GM19328 (cell line): ENCODE data around the gene EHD4.

Experiments
- ATAC-seq: cut with Tn5 transposase; IDR thresholded peaks from one replicate; pipeline ENCODE4 v1.9.1; 2021; ENCODE audit warnings: mild to moderate bottlenecking, moderate library complexity; ENCODE audit not compliant: unreplicated experiment

The EHD4 gene

DNA sequence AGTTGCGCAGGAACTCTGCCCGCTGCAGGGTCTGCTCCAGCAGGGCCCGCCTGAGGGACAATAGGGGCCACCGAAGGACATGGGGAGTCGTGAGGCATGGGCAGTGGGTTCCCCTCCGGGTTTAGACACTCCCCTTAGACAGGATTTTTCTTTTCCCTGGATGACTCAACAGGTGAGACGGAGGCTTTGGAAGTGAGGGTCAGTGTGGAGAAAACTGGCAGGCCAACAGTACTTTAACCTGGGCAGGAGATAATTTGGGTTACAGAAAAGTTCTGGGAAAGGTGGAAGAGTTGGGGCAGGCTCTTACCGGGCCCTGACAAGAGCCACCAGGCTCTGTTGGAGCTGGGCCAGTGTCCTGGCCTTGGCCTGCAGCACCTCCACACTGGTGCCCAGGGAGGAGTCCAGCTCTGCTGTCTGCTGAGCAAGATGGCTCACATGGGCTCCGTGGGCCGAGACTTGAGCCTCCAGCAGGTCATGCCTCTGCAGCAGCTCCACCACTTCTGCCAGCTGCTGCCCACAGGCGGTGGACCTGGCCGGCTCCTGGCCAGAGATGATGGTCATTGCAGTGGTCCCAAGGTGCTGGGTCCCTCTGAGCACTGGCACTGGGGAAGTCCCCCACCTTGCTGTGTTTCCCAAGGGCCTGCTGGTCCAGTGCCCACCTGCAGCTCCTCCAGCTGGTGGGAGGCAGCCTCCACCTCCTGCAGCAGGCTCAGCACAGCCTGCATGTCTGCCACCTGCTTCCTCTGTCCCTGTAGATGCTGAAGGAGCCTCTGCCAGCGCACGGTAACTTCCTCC, 89.5 kb downstream of the EHD4 start:
- ATAC-seq, result no peak

DNA sequence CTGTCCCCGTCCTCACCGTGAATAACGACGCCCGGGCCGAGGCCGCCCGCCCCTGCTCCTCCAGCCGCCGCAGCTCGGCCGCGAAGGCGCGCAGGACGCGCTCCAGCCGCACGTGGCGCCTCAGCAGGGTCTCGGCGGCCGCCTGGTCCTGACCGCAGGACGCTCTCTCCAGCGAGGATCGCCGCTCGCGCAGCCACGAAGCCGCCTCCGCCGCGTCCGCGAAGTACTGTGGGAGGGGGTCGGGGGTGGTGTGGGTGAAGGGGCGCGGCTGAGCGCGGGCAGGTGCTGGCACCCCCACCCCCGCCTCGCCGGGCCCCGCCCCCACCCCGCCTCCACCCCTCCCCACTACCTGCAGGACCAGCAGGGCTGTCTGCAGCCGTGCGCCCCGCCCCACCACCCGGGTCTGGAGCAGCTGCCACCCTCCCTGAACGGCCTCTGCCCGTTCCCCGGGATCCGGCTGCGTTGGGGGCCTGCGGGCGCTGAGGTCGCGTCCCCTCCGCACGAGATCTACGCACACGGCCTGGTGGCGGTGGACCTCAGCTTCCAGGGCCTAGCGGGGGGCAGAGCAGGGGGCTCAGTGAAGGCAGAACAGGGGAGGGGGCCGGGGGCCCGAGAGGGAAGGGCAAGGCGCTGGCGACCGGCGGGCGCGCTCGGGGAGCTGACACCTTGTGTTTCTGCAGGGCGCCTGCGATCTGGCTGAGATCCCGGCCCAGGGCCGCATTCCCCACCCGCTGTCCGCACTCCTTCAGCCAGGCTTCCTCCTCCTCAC, 90.3 kb downstream of the EHD4 start:
- ATAC-seq, result no peak

DNA sequence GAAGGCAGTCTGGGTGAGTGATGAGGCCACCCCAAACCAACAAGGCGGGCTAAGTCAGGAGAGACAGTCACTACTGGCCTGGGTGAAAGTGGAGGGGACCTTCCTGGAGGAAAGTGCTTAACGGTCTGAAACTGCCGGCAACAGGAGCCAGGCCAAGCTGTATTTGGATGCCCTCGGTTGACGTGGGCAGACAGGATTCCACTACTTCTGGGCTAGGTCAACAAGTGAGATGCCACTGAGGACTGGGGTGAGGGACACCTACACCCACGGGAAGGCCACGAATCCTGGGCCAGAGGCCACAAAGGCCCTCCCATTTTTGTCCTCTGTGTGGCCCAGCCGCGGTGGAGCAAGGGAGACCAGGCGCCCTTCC, 90.8 kb downstream of the EHD4 start:
- ATAC-seq, result no peak

DNA sequence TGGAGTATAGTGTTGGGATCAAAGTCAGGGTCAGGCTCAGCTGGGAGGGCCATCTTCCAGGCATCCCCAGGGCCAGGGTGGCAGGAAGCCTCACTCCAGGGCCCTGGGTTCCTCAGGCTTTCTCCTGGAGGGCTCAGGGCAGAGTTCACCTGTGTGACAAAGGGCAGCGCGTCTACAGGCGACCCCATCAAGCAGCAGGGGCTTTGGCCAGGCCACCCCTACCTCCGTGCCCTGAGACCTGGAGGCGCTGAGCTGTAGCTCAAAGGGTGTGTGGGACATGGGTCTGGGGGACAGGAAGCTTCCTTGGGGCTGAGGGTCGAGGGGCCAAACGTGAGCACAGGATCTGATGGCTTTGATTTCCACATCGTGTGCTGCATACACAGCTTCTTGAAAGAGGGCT, 91.3 kb downstream of the EHD4 start:
- ATAC-seq, result no peak

DNA sequence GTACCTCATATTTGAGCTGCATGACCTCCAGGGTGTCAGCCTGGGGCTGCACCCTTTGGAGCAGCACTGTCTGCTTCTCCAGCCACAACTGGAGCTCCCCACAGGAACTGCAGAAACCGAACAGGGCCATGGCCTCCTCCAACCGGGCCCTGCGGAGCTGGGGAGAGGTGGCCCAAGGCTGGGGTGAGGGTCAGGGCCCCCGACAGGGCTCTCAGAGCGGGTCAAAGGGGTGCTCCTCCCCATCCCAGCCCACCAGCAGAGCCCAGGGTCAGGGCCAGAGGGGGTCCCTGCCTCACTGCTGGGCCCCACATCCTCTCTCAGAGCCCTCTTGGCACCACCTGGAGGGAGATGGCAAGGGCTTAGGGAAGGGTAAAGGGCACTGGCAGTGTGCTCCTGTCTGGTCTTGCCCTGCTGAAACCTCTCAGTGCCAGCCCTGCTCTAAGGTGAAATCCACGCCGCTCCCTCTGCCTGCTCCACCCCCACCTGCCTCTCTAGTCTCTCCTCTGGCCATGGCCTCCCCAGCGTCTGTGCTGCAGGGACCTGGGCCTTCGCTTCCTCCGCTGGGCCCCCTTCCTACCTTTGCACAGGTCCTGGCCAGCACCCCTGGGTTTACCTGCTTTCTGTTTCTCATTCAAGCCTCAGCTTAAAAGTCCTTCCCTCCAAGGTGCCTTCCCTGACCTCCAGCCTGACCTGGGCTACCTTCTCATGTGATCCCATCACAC, 92.0 kb downstream of the EHD4 start:
- no peak for ATAC-seq

DNA sequence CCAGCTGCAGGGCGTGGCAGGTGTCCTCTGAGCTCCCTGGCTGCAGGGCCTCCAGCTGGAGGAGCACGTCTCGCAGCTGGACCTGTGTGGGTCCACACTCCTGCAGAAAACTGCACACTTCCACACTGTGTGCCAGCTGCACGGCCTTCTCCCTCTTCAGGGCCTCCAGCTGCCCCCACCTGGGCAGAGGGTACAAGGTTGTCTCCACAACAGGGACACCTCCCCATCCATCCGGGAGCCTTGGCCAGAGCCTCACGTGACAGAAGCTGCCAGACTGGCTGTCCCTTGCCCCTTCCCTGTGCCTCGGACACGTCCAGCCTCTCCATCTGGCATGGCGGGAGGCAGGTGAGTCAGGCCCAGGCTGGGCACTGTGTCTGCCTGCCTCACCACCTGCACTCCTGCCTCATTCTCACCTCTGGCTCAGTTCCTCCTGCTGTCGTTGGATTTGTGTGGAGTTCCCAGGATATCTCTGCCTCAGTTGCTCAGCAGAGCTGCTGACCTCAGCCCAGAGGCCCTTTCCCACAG, 93.0 kb downstream of the EHD4 start:
- no peak for ATAC-seq

DNA sequence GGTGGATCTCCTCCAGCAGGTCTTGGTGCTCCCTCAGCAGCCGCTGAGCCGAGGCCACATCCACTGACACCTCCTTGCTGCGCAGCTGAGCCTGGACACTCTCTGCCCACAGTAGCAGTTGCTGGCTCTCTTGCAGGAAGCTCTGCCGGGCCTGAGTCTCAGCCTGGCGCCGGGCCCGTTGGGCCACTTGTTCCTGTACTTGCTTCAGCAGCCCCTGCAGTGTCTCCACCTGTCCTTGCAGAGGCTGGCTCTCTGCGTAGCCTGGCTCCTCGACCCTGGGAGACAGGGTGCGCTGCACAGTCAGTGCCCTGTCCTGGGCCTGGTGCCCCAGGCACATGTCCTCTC, 94.0 kb downstream of the EHD4 start:
- no peak for ATAC-seq

DNA sequence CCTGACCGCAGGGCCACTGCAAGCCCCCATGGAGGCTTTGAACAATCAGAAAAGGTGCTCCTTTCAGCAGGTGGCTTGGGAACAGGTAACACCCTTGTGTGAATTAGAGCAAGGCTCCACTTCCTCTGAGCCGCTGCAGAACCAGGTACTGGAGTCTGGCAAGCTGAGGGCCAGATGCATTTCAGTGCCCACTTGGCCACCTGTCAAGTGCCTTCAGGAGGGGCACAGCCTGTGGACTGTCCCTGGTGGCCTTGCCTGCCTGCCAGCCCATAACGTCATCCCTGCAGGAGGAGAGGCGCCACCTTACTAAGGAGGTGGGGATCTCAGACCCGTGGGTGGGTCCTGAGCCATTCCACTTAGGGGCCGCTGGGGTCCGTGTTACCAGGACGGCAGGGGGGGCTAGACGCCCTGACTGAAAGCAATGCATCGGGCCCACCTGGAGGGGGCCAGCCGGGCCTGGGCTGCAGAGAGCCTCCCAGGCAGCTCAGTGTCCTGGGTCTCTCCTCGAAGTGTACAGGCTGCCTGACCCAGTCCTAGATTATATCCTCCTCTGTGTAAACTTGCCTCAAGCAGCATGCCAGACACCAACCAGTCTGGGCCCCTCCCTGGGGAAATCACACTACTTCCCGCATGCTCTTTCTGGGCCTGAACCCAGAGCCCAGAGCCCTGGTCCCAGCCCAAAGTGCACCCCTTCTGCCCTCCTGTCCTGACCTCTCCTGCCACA, 94.6 kb downstream of the EHD4 start:
- ATAC-seq, result no peak

DNA sequence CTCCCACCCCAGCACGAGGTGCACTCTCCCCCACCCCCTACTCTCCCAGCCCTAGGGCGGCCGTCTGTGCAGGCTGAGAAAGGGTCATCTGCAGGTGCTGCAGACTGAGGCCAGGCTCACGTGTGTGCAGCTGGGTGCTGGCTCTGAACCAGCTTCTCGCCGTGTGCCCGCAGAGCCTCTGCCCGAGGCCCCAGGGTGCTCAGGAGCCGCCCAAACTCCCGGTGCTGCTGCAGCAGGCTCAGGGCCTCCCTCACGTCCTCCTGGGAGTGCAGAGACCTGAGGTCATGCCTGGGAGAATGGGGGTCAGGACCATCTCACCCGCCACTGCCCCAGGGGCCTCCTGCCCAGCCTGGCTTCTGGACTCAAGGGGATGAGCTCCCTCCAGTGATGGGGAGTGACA, 95.7 kb downstream of the EHD4 start:
- ATAC-seq, result no peak

DNA sequence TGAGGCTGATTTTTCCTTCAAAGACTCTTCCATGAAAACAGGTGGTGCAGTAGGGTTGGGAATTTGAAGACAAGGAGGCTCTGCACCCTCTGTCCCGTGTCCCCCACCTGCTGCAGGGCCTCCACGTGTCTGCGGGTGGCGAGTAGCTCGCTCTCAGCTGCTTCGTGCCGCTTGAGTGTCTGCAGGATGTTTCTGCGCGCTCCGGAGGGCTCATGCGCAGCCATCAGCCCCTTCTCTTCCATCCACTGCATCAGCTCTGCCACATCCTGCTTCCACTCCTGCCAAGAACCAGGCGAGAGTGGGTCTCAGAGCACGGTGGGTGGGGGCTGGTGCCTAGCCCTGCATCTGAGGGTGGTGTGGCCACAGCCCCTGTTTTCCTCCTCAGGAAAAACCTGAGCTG, 96.3 kb downstream of the EHD4 start:
- no peak for ATAC-seq

DNA sequence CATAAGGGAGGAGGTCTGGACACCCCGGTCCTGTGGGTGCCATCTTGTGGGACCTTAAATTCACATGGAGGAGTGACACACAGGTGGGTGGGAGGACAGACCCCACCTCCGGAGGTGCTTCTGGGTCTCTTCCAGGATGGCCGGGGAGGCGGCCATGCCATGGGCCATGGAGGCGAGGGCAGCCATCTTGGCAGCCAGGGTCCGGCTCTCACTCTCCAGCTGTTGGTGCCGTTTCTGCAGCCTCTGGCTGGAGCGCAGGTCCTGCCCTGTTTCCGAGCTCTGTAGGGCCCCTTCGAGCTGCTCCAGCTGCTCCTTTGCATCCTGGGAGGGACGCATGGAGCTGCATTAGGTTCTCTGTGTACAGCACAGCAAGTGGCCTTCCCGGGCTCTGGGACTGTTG, 97.6 kb downstream of the EHD4 start:
- ATAC-seq, result no peak

DNA sequence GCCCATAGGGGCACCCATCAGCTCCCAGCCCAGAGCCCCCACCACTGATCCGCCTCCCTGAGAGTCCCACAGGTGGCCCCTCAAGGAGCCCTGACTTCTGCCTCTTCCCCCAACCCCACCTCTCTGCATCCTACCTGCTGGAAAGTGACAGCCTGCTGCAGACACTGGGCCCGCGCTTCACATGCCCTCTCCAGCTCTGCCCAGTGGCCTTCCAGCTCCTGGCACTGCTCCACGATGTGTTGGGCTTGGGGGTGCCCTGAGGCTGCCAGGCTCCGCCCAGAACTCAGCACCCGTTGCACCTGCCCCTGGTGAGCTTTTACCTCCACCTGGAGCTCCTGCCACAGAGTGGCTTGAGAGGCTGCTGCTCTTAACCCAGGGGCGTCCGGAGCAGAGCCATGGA, 98.6 kb downstream of the EHD4 start:
- ATAC-seq, result no peak

DNA sequence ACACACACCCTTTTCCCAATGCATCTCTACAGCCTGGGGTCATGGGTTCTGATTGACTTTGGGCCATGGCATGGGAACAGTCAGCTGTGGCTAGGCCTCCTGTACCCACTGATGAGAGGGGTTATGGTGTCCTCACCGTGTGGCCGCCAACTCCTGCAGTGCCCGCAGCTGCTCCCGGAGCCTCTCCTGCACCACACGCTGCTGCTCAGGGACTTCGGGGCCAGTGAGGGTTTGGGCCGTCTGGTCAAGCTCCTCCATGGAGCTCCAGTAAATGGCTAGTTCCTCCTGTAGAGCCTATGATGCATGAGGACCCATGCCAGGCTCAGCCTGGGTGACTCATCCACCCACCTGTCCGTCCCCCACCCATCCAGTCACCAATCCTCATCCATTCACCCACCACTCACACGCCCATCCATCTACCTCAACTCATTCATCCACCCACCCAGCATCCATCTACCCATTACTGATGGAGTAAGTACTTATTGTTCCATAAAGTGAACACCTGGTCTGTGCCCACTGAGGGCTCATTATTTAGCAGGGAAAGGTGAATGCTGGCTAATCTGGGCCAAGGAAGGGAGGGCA, 100.1 kb downstream of the EHD4 start:
- no peak for ATAC-seq

DNA sequence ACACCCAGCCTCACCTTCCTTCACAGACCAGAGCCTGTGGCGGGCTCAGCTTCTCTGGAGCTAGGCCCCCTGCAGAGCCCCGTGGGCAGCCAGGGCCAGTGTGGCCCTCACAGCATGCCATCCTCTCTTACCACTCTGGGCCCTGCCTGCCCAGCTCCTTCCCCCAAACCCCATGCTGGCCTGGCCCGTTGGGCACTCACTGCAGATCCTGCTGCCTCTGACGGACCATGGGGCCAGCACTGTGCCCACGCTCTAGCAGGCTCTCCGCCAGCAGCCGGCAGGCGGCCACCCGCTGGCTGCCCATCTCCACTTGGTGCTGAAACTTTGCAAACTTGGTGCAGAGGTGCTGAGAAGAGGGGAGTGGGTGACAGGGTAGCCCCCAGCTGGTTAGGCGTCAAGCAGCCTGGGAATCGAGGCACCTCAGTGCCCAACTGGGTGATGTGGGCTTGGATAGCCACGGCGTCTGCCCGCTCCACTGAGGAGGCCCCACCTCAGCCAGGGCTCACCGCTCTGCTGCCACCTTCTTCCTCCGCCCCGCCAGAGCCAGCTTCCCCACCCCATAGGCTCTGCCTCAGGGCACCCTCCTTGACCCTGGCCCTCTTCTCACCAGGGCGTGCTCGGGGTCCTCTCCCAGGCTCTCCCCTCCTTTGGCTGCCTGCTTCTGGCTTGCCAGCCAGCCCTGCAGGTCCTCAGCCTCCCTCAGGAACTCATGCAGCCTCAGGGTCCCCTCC, 101.0 kb downstream of the EHD4 start:
- no peak for ATAC-seq

DNA sequence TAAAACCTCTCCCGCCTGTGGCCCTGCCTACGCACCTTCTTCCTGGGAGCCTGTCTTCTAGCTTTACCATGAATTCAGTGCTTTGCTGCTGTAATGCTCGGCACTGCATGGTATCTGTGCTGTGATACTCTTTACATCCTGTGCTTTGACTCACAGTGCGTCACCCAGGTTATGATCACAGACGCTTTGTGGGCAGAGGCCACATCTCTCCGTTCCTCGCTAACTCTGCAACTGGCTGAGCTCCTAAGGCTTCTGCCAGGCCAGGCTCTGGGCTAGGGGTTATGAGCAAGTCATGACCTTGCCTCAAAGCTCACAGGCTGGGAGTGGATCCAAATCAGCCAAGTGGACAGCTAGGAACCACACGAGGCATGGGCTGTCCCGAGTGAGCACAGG, 101.7 kb downstream of the EHD4 start:
- no peak for ATAC-seq

DNA sequence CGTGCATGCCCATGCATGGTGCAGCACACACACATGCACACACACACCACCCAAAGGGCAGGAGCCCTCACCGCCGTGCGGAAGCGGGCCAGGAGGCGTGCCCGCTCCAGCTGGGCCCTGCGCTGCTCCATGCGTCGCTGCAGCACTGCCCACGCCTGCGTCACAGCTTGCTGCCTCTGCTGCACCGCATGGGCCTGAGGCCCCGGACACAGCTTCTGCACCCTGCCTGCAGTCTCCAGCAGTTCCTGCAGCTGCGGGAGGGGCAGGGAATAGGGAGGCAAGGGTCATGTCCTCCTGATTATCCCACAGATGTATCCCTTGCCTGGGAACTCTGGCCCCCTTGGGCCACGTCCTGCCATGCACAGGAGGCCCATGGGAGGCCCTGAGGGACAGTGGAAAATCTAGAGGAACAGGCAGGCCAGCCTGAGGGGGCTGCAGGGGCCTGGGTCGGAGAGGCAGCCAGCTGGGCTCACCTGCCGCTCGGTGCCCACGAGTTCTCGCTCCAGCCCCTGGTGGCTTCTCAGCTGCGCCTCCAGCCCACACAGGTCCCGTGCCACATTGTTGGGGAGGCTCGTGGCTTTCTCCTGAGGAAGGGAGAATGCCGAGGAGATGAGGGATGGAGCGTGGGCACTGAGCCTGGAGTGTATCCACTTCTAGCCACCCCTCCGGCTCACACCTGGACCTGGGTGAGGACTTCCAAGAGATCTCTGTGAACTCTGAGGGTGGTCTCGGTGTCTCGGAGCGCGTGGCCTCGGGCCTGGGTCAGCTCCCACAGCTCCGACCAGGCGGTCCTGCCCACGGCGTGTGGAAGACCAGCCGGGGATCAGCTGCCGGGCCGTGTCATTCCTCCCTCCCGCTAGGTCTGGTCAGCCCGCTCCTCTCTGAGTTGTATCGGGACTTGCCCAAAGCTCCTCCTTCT, 102.3 kb downstream of the EHD4 start:
- ATAC-seq, result no peak

DNA sequence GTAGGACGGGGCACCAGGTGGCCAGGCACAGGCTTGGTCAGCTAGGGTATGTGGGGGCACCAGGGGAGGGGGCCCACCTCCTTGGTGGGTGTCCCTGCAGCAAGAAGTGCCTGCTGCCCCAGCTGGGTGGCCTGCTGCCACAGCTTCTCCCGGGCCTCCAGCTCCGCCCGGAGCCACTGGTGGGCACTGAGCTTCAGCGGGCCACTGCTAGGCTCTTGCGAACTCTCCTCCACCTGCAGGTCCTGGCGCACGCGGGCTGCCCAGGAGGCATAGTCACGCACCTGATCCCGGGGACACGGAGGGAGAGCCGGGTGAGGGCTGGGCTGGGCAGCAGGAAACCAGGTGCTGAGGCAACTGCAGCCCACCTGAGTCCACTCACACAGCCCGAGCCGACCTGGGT, 104.0 kb downstream of the EHD4 start:
- ATAC-seq, result no peak

DNA sequence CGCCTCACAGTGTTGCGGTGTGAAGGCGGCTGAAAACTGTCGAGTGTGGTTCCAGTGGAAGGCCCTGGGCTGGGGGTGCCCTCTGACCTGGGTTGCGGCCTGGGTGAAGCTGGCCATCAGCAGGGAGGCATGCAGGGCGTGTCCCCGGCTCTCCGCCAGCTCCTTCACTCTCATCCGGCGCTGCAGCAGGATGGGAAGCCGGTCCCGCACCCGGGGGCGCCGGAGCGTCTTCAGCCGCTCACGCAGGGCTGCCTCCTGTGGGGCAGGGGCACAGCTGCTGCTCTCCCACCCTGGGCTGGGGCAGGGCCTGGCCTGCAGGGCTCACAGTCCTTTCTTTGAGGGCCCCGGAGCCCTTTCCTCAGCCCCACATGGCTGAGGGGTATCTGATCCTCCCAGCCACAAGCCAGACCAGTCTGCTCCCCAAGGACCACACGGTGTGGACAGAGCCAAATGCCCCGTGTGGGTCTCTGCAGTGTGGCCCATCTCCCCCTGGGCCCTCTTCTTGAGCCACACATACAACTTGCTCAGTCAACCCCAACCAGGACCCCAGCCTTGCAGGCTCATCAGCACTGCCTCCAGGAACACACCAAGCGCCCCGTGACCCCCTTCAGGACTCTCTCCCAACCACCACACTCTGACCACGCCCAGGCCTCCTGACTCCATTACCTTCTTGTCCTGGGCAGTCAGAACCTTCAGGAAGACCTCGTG, 105.3 kb downstream of the EHD4 start:
- no peak for ATAC-seq
